ENCODE results near the gene VGLL4.

VGLL4 gene

DNA sequence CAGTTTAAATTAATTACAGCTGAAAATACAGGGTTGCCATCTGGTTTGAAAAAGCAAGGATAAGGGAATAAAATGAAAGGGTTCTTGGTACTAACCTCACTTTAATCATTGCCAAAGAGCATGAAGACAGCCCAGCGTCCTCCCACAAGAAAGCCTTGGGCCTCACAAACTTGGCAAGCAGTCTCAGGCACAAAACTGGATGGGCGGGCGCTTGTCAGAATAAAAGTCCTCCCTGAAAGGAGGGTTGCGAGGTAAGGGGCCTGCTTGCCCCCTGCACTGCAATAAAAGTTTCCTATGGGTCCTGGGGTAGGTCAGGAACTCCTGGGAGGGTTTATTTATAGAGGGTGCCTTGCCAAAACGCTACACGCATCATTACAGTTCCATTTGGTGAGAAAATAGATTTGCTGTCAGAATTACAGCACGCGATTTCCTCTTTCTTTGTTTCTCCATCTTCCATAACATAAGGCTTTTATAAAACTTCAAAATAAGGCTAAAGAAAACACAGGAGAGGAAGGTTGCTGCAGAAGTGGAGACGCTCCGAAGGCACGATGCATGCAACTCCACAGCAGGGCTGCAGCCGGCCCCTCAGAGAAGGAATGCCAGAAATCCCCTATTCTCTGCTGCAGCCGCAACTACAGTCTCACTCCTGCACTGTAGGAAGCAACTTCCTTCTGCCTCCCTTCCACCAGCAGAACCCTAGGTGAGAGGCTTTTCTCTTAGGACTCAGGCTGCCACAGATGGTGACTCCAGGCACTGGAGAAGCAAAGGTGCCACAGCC lies 61.3 kb downstream of the VGLL4 start:
- DNase-seq (ENCODE audit: low read depth in 2 of 2) = peak; percentile 80 to 93
- TF ChIP-seq CTCF (IDR thresholded peaks at IDR 0.05; ENCODE audit: low read depth, low read length) = no peak

GRCh38 chr3:11581237-11582190 lies 62.2 kb downstream of the VGLL4 start:
- peak overlapping the region; percentile 36 for H3K4me3 ChIP-seq (replicated peaks in 1 of 2; ENCODE audit: low read depth in 2 of 2, low read length in 2 of 2)
- TF ChIP-seq CTCF (IDR thresholded peaks at IDR 0.05; ENCODE audit: low read depth, low read length) = no peak
- peak in 1 of 2 donors; percentile 28 for DNase-seq (ENCODE audit: low read depth in 2 of 2)

More for the DNA sequence above, 61.3 kb downstream of the VGLL4 start:
- peak overlapping the region; percentile 36 for H3K4me3 ChIP-seq (replicated peaks in 1 of 2; ENCODE audit: low read depth in 2 of 2, low read length in 2 of 2)

DNA sequence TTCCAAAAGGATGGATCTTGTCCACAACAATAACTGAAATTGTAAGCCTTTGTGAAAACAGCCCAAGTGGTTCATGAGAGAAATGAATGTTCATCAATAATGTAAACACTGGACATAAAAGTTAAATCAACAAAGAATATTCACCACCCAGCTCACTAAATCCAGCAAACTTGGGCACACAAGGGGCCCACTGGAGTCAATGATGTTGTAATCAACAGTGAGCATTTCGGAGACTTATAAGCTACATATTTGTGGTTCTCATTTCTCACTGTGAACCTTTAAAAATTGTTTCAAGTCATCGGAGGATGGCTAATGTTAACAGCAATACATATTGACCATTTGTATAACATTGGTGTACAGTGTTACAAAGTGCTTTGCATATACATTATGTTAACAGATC lies 63.1 kb downstream of the VGLL4 start:
- no peak overlapping the region for H3K4me3 ChIP-seq (replicated peaks in 1 of 2; ENCODE audit: low read depth in 2 of 2, low read length in 2 of 2)
- no peak for DNase-seq (ENCODE audit: low read depth in 2 of 2)
- TF ChIP-seq CTCF (IDR thresholded peaks at IDR 0.05; ENCODE audit: low read depth, low read length) = no peak

DNA sequence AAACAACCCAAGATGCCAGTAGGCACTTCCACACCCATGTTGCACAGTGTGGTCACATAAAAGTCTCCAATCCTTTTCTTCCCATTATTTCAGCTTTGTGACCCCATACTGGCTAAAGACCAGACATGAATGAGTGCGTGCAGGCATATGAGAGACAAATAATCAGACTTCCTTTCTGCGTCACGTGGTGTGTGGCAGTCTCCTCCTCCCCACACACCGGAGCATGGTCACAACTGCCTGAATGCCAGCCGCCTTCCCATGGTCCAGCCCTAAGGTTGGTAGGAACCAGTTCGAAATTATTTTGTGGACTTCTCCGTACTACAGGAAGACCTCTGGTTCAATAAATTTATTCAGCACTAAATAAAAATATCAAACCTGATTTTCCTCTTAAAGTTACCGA lies 65.5 kb downstream of the VGLL4 start:
- DNase-seq (ENCODE audit: low read depth in 2 of 2) = no peak
- H3K4me3 ChIP-seq (replicated peaks in 1 of 2; ENCODE audit: low read depth in 2 of 2, low read length in 2 of 2) = no peak overlapping the region
- TF ChIP-seq CTCF (IDR thresholded peaks at IDR 0.05; ENCODE audit: low read depth, low read length) = no peak

DNA sequence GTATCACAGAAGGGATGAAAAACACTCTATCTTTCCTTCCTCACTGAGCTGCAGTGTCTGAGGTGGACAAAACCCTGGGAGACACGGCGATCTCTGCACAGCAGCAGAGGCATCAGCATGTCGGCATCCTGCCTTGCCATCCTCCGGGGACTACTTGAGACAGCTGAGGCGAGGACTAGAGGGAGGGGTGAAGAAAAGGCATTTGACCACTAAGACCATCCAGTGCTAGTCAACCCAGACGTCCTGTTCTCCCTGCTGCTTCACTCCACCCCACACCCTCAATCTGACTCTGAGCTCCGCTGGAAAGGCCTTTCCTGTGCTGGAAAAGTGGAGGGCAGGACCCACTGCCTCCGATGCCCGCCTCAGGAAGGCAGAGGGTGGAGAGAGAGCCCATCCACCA lies 67.3 kb downstream of the VGLL4 start:
- no peak overlapping the region for H3K4me3 ChIP-seq (replicated peaks in 1 of 2; ENCODE audit: low read depth in 2 of 2, low read length in 2 of 2)
- TF ChIP-seq CTCF (IDR thresholded peaks at IDR 0.05; ENCODE audit: low read depth, low read length) = no peak
- peak in 1 of 2 donors; percentile 36 for DNase-seq (ENCODE audit: low read depth in 2 of 2)

GRCh38 chr3:11575677-11576076 lies 68.0 kb downstream of the VGLL4 start:
- H3K4me3 ChIP-seq (replicated peaks in 1 of 2; ENCODE audit: low read depth in 2 of 2, low read length in 2 of 2) = no peak overlapping the region
- no peak for TF ChIP-seq CTCF (IDR thresholded peaks at IDR 0.05; ENCODE audit: low read depth, low read length)
- DNase-seq (ENCODE audit: low read depth in 2 of 2) = no peak

Data from cardiac fibroblast (primary cell).